IPS-18c (cell line): ENCODE results near the gene ODAM.
"Not testable (repeated sequence)": the region's sequence is repeated elsewhere in the genome, so short reads cannot be mapped to it uniquely, and the experiment has no call there.

Experiments used
- H3K4me3 ChIP-seq: 2 replicates; pipeline ENCODE4 v1.7.0; 2013; ENCODE audit warnings: low read depth, mild to moderate bottlenecking, low read length, moderate library complexity; ENCODE audit not compliant: insufficient read depth
- H3K9me3 ChIP-seq: one replicate; pipeline ENCODE4 v1.6.1; 2013; ENCODE audit warnings: mild to moderate bottlenecking, low read length, moderate library complexity; ENCODE audit not compliant: control insufficient read depth, insufficient read depth

ODAM gene

DNA sequence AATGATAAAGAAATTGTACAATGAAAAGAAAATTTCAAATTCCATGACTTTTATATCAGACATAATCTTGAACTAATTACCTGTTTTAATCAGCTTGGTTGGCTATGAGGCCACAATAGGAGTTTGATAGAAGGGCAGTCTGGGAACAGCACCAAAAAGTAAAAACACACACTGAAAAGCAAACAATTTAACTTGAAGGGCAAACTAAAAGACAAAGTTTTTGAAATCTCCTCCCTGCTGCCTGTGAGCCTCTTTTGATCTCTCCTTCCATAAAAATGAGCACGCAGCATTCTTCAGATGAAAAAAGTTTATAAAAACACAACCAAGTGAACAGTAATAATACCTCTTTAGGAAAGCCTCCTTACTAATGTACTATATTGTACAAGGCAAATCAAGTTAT, 8.1 kb downstream of the ODAM start:
- no peaks in the 10 kb centered on the region for H3K9me3 ChIP-seq
- no peak overlapping the region for H3K4me3 ChIP-seq

DNA sequence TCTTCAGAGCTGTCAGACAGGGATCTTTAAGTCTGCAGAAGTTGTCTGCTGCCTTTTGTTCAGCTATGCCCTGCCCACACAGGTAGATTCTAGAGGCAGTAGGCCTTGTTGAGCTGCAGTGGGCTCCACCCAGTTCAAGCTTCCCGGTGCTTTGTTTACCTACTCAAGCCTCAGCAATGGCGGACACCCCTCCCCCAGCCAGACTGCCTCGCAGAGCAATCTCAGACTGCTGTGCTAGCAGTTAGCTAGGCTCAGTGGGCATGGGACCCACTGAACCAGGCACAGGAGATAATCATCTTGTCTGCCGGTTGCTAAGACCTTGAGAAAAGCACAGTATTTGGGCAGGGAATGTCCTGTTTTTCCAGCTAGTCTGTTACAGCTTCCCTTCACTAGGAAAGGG, 17.2 kb downstream of the ODAM start:
- H3K4me3 ChIP-seq: not testable (repeated sequence)

DNA sequence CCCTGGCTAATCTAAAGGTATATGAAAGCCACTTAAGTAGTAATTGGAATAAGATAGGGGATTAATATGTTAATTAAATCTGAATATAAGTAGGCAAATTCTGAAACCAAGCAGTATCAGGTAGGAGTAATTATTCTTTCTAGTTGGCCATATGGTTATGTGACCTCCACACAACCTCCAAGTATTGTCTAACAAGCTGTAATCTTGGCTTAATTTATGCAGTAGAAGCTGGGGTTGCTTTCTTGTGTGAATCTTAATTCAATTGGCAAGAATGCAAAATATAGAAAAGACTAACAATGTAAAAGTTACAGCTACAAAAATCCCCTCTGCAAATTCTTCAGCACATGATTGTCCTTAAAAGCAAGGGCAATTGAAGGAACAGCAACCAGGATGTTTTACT, 20.6 kb downstream of the ODAM start:
- not testable (repeated sequence) for H3K9me3 ChIP-seq, H3K4me3 ChIP-seq

More for the DNA sequence above, 17.2 kb downstream of the ODAM start:
- H3K9me3 ChIP-seq: not testable (repeated sequence)

DNA sequence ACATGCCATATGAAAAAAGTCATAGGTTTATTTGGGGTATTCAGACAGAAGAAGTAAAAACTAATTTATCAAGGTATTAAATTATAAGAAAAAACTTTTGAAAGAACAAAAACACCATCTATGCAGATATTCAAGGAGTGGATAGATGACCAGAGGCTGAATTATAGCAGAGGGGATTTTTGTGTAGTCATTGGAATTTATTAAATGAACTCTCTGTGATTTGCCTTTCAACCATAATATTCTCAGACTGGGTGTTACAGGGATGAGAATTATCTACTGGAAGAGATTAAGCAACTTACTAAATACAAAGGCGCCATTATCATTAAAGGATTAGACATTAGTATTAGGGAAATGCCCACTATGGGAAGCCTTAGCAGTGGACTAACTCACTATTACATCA, 21.0 kb downstream of the ODAM start:
- not testable (repeated sequence) for H3K9me3 ChIP-seq, H3K4me3 ChIP-seq

DNA sequence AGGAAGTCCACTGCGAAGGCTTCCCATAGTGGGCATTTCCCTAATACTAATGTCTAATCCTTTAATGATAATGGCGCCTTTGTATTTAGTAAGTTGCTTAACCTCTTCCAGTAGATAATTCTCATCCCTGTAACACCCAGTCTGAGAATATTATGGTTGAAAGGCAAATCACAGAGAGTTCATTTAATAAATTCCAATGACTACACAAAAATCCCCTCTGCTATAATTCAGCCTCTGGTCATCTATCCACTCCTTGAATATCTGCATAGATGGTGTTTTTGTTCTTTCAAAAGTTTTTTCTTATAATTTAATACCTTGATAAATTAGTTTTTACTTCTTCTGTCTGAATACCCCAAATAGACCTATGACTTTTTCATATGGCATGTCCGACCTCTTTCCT, 25.9 kb downstream of the ODAM start:
- H3K4me3 ChIP-seq, H3K9me3 ChIP-seq: not testable (repeated sequence)

DNA sequence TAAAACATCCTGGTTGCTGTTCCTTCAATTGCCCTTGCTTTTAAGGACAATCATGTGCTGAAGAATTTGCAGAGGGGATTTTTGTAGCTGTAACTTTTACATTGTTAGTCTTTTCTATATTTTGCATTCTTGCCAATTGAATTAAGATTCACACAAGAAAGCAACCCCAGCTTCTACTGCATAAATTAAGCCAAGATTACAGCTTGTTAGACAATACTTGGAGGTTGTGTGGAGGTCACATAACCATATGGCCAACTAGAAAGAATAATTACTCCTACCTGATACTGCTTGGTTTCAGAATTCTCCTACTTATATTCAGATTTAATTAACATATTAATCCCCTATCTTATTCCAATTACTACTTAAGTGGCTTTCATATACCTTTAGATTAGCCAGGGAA, 26.3 kb downstream of the ODAM start:
- not testable (repeated sequence) for H3K9me3 ChIP-seq

DNA sequence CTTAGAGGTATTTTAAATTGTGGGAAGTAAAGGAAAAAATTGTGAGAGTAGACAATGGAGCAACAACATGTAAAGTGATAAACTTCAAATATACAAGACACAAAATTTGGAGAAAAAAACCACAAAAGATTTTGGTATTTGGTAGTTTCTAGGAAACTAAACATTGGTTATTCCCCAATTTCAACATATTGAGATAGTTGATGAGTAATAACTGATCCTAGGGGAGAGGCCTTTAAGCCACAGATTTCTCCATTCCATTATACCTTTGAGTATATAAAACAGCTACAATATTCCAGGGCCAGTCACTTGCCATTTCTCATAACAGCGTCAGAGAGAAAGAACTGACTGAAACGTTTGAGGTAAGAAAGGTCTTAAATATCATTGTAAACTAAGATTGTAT, 30.3 kb downstream of the ODAM start, which contains the start of gene FDCSP:
TSS of gene FDCSP (plus strand) at position 301 of the 400 bp plus-strand sequence. CDS start 5,071 bp downstream, outside the sequence.
- H3K9me3 ChIP-seq: no peaks in the 10 kb centered on the region
- H3K4me3 ChIP-seq: no peak within 1 kb of the TSS

More for the DNA sequence above, 26.3 kb downstream of the ODAM start:
- not testable (repeated sequence) for H3K4me3 ChIP-seq

DNA sequence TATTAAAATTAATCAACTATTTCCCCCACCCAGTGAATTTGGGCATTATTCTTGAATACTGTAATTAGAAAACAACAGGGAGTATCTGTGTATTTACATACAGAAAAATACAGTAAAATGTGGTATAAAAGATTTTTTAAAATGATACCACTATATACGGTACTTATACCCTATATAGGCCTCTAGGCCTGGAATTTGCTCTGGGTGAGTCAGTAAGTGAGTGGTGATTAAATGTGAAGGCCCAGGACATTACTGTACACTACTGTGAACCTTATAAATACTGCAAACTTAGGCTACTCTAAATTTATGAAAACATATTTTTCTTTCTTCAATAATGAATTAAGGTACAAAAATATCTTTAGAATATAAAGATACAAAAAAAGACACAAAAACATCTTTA, 40.6 kb downstream of the ODAM start:
- H3K4me3 ChIP-seq: no peak overlapping the region
- no peaks in the 10 kb centered on the region for H3K9me3 ChIP-seq

DNA sequence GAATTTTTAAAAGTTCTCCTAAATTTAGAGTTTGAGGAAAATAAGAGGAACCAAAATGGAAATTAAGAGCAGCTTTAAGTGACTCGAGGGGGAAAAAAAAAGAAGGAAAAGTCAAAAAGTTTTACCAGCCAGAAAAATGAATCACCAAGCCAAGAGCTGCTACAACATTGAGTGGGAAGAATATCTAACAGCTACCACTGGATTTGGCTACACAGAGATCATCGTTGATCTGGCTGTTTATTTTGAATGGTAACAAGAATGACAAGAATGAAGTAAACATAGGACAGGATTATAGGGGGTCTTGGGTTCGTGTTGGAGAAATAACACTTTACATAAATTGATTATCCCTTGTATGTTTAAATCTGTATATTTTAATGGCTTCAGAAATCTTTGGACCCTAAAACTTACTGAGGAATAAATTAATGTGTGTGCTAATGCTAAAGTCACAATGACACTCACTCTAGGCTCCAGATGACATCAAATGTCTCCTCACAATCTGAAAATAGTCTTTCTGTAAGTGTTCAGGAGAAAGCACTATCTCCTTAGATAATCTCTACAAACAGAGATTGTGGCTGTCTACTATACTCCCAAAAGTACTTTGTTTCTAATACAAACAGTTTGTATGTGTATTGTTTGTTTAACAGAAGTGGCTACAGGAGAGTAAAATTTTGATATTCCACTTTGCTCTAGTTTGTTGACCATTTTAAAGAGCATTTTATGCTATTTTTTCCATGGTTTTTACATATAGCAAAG, 43.8 kb downstream of the ODAM start:
- H3K9me3 ChIP-seq: no peaks in the 10 kb centered on the region

DNA sequence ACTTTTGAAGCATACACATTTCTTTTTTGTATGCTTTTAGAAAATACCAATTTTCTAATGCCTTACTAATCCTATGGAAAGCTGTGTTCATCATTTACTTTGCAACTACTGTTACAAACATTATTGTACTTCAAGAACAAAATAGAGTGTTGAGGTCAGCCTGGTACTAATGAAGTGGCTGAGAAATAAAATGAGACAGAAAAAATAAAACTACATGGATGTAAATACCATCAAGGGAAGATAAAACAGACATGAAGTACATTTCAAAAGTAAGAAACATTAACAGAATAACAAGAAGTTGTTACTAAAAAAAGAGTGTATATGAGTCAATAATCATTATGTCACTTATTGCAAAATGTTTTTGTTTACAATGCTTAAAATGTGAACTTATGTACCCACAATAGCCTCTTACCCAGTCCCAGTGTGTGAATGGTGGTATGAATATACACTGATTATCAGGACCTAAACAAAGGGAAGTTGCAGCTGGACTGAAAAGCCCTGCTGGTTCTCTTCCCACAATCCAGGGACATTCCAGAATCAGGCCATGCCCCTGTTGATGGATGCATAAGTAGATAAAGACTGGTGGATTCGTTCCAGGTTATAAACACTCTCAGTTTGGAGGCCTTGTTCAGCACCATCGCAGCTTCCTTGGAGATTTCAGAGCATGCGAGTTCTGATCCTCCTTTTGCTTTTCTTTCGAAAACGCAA, 44.5 kb downstream of the ODAM start:
- Histone ChIP-seq H3K4me3 (no peak overlapping the region), H3K9me3 (no peaks in the 10 kb centered on the region)

More for the DNA sequence above, 43.8 kb downstream of the ODAM start:
- H3K4me3 ChIP-seq: no peak overlapping the region

DNA sequence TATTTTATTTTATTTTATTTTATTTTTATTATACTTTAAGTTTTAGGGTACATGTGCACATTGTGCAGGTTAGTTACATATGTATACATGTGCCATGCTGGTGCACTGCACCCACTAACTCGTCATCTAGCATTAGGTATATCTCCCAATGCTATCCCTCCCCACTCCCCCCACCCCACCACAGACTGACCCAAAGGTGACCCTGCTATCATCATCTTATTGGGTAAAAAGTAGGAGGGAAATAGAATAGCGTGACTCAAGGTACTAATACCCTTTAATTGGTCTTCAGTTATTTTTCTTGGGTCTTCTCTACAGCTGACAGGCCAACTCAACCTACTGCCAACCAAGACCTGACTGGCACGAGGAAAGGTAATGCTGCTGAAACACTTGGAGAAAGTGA, 46.8 kb downstream of the ODAM start, which contains the start of gene CSN3:
TSS of gene CSN3 (plus strand) at position 301 of the 400 bp plus-strand sequence. CDS start 2,223 bp downstream, outside the sequence.
- H3K9me3 ChIP-seq, H3K4me3 ChIP-seq: not testable (repeated sequence)

DNA sequence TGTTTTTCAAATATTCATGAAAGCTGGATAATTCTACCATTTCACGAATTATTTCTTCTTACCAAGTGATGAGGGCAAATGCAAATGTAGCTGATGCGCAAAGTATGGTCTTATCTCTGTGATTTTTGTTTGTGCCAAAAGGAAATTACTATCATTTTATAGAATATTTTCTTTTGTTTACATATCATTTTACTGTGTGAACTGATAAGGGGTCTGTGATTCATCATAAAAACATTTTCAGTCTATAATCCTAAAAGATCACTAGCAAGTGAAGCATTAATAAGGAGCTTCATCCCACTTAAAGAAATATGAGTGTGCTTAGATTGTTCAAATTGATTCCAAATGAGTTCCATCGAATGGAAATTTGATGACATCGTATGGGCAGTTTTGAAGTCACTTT, 47.6 kb downstream of the ODAM start:
- H3K4me3 ChIP-seq: no peak overlapping the region
- H3K9me3 ChIP-seq: no peaks in the 10 kb centered on the region

DNA sequence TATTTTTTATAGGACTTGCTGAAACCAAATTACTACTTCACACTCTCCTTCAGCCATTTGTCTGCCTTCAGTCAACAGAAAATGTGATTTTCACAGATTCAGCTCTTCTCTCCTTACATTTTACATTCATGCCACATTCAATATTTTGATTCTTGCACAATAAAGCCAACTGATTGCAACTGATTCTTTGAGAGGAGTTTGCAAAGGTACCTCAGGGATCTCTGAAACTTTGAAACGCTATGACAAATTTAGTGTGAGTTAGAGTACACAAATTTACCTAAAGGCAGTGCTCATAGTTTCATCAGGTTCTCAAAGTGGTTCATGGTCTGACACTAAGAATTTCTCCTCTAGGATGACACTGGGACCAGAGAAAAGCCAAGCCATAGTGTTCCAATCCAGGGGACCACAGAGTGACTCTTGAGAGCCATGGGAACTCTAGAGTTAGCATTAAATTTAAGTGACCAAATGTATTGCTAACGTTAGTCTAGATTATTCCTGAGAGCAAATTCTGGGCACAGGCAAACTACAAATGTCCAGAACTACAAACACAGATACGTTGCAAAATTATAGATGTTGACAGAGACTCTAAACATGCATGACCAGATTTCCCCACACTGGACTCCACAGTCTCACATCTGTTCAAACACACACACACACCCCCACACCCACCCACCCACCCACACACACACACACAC, 55.9 kb downstream of the ODAM start:
- Histone ChIP-seq H3K4me3 (no peak overlapping the region), H3K9me3 (no peaks in the 10 kb centered on the region)

DNA sequence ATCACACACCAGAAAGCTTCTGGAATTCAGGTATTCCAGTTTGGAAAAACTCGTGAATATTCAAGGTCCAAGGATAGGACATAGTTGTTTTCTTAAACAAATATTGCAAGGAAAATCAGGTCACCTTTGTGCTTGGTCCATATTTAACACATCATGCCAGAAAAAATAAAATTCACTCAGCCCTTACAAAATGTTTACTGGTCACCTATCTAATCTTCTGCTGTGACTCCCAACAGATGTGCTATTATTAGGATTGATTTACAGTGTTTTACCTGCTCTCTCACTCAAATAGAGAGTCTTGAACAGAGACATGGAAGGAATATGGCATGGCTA, 56.4 kb downstream of the ODAM start:
- Histone ChIP-seq H3K4me3 (no peak overlapping the region), H3K9me3 (no peaks in the 10 kb centered on the region)
